ENCODE data around the gene AFAP1.

DNA sequence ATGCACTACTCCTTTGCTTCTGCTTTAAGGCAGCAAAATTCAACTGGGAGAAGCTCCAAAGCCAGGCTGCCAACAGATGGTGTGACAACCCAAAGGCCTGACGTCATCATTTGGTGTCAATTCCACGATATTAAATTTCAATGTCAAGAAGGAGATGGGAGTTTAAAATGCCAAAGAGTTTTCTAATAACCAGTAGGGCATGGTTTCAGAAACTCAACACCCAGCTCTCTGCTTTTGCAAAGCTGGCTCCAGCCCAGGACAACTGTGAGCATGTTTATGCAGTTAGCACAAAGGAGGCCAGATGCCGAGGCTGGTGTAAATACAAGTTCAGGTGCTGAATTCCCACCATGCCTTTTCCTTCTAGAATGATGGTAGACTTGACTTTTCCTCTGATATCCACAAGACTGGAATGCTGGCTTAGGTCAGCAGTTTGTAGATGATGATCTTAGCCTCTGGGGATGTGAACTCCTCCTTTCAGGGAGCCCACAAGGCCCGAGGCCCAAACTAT is 67.3 kb downstream of the AFAP1 start:
- no peak for TF ChIP-seq EZH2 (IDR thresholded peaks at IDR 0.05)
- TF ChIP-seq, protein P1, sequence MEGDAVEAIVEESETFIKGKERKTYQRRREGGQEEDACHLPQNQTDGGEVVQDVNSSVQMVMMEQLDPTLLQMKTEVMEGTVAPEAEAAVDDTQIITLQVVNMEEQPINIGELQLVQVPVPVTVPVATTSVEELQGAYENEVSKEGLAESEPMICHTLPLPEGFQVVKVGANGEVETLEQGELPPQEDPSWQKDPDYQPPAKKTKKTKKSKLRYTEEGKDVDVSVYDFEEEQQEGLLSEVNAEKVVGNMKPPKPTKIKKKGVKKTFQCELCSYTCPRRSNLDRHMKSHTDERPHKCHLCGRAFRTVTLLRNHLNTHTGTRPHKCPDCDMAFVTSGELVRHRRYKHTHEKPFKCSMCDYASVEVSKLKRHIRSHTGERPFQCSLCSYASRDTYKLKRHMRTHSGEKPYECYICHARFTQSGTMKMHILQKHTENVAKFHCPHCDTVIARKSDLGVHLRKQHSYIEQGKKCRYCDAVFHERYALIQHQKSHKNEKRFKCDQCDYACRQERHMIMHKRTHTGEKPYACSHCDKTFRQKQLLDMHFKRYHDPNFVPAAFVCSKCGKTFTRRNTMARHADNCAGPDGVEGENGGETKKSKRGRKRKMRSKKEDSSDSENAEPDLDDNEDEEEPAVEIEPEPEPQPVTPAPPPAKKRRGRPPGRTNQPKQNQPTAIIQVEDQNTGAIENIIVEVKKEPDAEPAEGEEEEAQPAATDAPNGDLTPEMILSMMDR (IDR thresholded peaks at IDR 0.05) = no peak
- TF ChIP-seq EZH2phosphoT487 (IDR thresholded peaks at IDR 0.05) = no peak

All from neural progenitor cell (in vitro differentiated cells).